ENCODE results near the gene HAUS6. TPM values are rescaled to one million over a fixed set of nuclear protein-coding genes. Genes with fewer than 3 reads are reported as not detected.

Gene HAUS6
- total RNA-seq, 1 experiment from 2014 or later: 16.7 TPM

Other genes starting within 250 kb of the HAUS6 start
- gene SAXO1, start 69.7 kb downstream of the HAUS6 start, total RNA-seq (2014; rRNA removed; shearing (Covaris generic); ENCODE audit: low replicate concordance): not detected in 2 replicates
- 101 and 103 TPM in 2 replicates for gene RRAGA, start 53.5 kb downstream of the HAUS6 start, total RNA-seq (2014; rRNA removed; shearing (Covaris generic); ENCODE audit: low replicate concordance)
- 63.1 and 74.5 TPM in 2 replicates for gene PLIN2, start 24.6 kb upstream of the HAUS6 start, total RNA-seq (2014; rRNA removed; shearing (Covaris generic); ENCODE audit: low replicate concordance)
- 22.6 and 26.6 TPM in 2 replicates for gene DENND4C, start 127.8 kb upstream of the HAUS6 start, total RNA-seq (2014; rRNA removed; shearing (Covaris generic); ENCODE audit: low replicate concordance)